Activated gamma-delta T cell treated with Interleukin-2 at 50 U/mL for 16 hours (primary cell): ENCODE results near the gene TTLL6.
A peak's percentile ranks its signal among the peaks of the same experiment; 100 is the strongest.
"Not testable (repeated sequence)": the region's sequence is repeated elsewhere in the genome, so short reads cannot be mapped to it uniquely, and the experiment has no call there.

Source experiments
- DNase-seq: peaks from one replicate; pipeline ENCODE4 v3.0.0-alpha.2; 2020

The TTLL6 gene

DNA sequence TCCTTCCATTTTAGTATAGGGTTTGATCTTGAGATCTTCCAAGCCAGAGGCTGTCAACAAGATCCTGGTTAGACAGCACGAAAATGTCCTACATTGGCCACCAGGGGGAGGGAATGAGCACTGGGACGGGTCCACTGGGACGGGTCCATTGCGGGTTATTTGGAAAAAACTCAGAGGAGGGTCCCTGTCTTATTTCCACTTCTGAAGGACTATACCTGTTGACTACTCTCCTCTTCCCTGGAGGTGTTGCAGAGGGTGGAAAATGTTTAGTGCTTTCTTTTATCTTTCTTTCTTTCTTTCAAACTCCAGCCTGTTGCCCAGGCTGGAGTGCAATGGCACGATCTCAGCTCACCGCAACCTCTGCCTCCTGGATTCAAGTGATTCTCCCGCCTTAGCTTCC lies 2.5 kb downstream of the TTLL6 start:
- DNase-seq, result peak; percentile 58

DNA sequence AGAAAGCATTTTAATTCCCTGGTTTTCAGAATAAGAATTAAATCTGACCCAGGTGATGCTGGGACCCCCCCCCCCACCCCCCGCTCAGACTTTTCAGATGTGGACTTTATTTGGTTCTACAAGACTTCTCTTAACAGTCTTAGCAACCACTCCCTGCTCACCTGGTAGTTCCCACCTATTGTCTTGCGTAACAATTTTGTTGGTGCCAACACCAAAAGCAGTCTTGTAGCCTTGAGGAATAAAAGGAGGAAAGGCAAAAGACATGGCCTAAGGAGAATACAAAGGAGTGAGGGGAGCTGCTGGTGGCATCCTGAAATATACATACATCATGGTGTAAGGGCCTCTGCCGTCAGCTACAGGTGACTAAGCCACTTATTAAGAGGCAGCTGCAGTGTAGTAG lies 5.0 kb downstream of the TTLL6 start:
- no peak for DNase-seq

DNA sequence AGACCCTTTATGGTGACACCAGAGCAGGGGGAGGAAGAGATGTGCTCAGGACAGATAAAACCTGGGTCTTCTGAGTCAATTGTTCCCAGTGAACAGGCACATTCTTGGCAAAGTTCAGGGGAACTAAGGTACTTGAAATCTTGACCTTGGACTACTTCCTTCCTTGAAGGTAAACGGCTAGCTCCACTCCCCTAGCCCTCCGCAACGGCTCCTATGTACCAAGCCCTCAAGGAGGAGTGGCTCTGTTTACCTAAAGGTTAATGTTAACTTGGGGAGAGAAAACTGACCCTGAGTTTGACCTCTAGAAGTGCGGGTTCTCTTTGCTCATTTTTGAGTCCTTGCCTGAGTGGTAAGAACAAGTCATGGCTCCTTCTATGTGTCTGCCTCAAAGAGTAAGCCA lies 7.8 kb downstream of the TTLL6 start:
- DNase-seq, result no peak

DNA sequence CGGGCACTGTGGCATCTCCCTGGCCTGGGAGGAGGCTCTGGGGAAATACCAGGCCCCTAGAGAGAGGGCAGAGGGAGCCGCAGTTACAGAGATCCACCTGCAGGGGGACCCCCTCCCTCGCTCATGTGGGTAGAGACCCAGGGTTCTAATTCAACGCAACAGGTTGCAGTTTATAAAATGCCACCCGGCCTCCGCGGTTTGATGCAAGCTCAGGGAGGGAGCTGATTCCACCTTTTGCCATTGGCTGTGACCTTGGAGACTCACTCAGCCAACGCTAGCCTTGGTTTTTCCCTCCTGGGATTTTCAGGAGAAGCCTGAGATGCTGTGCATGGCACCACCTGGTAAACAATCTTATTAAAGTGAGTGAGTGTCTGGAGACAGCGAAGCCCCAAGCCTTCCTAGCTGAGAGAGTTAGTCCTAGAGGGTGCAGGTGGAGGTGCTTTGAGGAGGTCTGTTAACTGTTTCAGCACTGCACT lies 12.1 kb downstream of the TTLL6 start:
- peak; percentile 65 for DNase-seq

DNA sequence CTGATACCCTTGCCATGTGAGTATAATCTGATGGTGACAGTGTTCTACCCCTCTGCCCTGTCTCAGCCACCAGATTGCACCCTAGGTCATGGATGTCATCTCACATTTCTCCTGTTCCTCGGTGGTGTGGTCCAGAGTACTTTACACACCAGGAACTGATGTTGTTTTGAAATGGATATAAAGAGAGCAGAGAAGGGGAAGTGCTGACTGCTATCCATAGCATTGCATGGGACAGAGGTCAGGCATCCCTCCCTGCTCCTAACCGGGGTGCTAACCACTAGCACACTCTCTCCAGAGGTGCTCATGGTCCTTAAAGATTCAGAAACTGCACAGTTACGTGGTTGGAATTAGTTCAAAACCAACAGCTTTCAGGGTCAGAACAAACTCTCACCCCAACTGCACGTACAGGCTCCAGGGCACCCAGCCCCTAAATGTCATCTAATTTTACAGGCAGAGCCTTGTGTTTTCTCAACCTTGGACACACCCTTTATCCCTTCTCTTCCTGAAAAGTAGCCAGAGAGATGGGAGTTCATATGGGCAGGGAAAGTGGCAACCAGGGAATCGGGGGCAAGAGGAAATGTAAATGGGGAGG lies 16.3 kb downstream of the TTLL6 start:
- no peak for DNase-seq

DNA sequence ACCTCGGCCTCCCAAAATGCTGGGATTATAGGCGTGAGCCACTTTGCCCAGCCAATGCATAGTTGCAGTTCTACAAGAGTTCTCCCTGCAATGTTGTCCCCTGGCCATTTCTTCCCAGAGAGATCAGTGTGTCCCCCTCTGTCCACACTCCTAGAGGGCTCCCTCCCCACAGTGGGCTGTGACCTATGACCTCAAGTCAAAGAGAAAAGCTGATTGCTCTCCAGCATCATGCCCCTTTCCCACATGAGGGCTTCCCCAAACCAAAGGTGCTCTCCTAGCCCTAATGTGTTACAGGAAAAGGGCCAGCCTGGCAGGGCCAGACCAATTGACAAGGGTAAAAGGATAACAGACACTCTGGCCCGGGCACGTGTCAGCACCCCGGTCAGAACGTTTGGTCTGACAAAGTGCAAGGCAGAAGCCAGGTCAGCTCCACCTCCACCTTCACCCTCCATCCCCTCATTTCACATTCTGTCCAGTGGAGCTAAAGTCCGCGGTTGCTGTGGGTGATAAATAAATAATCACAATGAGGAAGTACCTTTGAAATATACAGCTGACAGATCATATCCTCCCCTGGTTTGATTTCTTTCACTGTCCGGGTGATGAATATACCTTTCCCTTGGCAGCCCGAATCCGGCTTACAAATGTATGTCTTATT lies 17.8 kb downstream of the TTLL6 start:
- DNase-seq, result no peak

DNA sequence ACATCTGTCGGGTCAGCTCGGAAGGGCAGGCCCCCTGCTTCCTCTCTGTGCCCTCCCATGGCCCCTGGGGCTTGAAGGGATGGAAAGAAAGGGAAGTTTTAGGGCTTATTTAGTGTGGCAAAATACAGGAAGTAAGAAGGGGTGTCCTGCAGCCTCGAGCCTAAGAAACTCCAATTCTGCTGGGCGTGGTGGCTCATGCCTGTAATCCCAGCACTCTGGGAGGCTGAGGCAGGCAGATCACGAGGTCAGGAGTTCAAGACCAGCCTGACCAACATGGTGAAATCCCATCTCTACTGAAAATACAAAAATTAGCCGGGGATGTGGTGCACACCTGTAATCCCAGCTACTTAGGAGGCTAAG lies 20.9 kb downstream of the TTLL6 start:
- not testable (repeated sequence) for DNase-seq

DNA sequence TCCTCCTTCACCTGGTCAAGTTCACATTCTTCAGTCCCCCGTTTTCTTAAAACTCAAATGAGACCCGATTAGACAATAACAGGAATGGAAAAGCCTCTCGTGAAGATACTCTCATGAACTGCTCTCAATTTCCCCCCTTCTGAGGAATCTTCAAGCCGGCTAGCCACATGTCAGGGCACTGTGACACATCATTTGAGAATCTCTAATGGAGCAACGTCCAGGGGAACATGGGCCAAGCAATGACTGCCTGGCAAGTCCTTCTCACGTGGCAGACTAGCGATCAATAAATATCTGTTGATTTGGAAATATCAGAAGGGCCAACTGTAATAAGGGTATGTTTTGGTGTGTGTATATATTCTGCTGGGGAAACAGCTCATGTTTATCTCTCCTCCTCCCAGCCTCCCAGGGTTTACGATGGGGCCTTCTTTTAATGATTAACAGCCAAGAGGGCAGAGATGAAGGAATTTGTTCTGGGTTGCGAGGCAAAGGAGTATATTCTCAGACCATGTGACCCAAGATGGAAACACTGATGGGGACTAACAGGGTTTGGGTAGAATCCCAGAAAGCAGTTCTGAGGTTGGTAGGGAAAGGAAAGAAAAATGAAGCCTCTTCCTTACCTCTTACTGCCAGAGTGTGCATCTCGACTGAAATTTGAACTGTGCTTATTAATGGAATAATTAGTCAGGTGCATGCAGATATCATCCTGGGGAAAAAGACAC lies 21.4 kb downstream of the TTLL6 start:
- no peak for DNase-seq

DNA sequence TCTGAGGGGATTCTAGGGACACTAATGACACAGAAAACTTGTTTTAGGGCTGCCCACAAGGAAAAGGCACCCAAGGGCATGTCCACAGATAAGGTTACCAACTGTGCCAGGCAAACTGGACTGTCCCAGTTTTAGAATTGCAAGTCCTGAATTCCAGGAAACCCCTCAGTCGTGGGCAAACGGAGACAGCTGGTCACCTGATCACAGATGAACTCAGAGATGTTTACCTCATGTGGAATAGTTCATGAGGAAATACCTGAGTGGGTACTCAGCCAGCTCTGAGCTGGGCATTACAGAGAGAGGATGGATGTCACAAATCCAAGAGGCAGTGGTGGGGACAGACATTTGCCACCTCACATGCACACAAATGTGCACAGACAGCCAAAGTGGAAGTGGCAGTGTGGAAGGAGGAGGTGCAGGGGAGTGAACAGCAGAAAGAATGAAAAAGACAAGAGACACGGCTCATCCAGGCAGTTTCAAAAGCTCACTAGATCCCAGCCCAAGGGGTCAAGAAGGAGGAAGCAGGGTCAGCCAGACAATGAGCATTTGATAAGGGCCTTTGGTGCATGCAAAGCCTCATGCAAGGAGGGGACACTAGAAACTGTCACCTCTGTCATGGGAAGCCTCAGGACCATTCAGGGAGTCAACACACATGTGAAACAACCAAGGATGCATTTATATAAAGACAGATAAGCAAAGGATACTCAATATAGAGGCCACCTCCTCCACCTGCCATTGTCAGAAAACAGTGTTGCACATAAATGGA lies 24.8 kb downstream of the TTLL6 start:
- DNase-seq, result no peak

DNA sequence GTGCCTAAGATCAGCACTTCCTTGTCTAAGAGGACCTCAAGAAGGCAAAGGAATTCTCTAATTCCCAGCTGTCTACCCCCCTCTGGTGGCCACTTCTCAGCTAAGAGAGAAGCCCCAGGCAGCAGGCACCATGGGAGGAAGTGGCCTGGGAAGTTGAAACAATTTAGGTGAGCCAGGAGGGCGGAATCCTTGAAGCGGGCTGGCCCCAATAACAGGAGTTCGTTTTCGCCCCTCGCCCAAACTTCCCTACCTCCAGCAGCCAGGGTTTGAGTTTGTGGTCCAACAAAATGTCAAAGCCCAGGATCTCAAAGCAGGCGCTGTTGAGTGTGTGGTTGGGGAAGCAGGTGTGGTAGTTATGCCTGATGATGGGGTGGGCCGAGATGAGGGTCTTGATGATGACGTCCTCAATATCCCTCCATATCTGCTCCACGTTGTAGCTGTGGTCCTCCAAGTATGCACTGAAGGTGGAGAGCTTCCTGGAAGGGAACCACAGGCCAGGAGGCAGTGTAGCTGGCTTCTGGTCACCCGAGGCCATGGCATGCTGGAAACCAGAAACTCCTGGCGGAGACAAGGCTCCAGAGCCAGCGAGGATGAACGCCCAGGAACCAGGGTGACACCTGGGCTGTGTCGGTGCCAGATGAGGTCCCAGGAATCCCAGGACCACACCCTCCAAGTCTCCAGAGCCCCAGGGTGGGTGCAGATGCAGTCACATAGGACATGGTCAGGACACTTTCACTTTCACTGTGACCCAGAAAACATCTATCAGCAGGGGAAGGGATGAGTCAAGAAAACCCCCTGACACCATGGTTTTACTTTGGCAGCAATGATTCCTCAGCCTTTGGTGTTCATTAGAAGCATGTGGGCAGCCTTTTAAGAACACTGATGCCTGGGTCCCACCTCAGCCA lies 25.6 kb downstream of the TTLL6 start:
- peak; percentile 11 for DNase-seq

DNA sequence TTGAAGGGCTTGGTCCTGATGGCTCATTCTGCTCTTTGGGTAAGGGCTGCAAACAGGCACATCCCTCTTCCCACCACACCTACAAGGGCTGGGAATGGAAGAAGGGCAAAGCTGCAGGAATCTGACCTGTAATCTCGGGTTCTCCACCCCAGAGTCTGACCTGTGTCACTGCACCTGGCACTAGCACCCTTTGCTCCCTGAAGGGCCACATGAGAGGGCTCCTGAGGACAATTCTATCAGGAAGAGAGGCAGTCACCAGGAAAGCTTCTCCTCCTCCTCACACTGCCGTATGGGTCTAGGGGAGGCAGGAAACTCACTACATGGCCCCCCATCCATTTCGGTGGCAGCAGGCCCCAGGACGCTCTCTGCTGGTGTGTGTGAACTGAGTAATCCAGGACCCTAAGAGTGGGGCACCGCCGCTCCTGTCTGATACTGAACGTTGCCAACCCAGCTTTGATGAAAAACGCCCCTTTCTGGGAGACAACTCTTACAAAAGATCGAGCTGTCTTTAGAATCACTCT lies 26.4 kb downstream of the TTLL6 start:
- no peak for DNase-seq

DNA sequence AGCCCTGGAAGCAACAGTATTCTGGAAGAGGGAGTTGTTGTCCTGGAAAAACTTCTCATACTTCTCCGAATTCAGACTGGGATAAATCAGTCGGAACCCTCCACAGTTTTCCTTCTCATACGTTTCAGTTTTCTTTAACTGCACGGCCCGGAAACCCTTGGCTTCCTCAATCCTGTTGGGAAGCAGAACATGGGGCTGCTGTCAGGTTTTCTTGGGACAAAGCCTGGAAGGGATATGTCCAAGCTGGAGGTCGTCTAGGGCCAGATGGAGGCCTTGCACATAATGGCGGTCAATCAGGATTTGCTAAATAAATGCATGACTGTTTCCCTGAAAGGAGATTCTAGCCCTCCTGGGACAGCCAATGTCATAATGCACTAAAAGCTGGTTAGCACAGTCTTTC lies 29.2 kb downstream of the TTLL6 start:
- DNase-seq, result no peak

DNA sequence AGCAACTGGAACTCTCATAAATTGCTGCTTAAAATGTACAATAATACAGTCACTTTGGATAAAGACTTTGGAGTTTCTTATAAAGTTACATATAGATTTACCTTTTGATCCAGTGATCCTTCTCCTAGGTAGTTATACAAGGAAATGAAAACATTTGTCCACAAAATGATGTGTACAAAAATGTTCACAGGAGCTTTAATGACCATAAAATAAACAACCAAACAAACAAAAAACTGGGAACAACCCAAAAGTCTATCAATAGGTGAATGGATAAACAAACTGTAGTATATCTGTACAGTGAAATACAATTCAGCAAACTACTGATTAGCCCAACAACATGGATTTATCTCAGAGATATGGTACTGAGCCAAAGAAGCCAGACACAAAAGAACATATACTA lies 37.6 kb downstream of the TTLL6 start:
- DNase-seq, result no peak

DNA sequence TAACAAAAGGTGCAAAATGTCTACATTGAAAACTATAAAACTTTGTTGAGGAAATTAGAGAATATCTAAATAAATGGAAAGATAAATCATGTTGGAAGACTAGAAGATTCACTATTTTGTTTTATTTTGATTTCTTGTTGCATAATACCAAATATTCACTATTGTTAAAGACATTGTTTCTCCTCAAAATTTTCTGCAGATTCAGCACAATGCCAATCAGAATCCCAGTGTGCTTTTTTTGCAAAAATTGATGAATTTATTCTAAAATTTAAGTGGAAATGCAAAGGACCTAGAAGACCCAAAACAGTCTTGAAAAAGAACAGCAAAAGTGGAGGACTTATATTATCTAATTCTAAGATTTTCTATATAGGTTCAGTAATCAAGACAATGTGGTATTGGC lies 40.4 kb downstream of the TTLL6 start:
- DNase-seq, result no peak

DNA sequence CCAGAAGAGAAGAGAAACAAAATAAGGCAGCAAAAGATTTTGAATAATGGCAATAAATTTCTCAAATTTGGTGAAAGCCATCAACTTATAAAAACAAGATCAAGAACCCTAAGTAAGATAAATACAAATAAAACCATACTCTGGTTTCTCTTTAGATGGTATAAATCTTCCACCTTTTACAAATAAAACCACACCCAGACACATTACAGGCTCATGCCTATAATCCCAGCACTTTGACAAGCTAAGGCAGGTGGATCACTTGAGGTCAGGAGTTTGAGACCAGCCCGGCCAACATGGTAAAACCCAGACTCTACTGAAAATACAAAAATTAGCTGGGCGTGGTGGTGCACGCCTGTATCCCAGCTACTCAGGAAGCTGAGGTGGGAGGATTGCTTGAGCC lies 43.8 kb downstream of the TTLL6 start:
- DNase-seq, result no peak

DNA sequence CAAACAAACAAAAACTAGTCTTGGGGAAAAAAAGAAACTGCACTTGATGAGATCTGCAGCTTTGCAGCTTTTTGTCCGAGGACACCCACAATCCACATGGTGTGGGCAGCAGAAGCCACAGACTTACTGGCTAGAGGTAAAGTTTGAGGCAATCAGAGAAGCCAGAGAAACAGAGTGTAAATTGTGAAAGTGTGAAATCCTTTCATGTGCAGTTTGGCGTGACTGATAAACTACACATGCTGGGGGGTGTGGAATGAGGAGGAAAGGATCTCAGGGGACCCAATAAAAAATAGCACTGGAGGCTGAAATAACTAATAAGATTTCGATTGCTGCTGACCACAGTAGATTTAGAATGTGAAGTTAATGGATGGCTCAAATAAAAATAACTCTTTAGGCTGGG lies 46.1 kb downstream of the TTLL6 start:
- DNase-seq, result no peak

DNA sequence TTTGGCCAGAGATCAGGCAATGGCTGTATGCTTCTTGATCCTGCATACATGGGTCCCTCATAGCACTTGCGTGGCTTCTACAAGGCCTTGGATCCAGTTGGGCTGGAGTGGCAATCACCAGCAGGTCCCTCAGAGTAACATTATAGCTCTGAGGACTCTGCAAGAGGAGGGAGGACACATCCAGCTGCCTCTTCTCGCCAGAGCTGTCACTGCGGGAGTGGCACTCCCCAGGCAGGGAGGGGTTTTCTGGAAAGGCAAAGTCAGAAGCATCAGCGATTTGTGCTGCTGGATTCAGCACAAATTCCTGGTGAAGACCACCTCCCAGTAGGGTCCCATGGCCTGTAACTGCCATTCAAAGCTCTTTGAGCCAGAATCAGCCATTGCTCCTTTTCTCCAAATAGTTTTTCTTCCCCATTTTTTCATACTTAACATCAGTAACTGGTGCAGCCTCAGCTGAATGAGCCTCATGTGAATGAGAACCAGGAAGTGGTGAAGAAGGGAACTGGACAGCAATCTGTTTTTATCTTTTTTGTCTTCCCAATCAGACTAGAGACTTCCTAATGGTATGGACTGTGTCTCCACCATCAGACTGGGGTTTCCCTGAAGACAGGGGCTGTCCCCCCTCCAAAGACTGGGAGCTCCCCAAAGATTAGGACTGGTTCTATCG lies 47.9 kb downstream of the TTLL6 start:
- no peak for DNase-seq

DNA sequence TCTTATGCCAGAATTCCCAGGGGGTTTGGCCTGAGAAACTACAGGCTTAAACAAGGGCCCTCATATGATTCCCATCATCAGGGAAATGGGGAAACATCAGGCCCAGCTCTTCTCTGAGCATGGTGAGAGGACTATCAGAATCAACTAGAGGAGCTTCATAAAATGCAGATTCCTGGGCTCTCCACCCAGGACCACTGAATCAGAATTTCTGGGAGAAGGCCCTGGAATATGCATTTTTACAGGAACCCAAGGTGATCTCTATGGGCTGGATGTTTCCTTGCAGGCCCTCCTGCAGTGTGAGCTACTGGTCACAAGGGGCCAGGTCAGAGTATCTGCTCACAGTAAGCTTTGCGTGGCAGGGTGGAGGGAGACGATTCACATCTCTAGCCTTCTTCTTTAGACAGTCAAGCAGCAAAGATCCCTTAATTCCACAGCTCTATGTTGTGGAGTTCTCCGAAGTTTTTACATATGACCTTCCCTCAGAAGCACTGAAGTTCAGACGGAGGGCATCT lies 49.7 kb downstream of the TTLL6 start:
- no peak for DNase-seq

DNA sequence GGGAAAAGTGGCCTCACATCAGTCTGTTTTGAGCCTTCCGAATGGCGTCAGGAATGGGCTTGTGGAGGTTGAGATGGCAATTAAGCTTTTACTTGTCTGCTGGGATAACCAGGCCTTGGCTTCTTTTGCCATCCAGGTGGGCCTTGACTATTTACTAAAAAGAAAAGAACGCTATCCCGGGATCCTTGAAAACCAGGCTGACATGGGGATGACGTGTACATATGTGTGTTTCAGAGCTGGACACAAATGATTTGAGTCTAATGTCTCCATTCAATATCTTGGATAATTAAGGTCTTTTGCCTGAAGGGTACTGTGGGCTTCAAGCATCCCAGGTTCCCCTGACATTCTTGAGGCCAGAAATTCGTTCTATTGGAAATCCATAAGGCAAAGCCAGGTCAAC lies 55.9 kb downstream of the TTLL6 start:
- no peak for DNase-seq

DNA sequence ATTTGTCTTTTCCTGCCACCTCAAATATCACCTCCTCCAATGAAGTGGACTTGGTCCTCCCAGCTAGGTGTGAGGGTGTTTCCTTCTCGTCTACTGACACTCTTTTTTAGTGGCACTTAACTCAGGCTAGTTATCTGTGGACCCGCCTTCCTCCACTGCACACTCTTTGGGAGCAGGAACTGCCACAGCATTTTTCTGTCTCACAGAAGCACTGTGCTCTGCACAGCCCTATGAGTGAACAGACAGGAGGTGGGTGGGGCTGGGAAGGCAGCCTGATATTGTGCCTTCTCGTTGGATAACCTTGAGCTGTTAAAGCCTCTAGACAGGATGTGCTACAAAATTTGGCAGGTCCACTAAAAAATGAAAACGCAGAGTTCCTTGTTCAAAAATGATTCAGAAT lies 56.6 kb downstream of the TTLL6 start:
- no peak for DNase-seq

DNA sequence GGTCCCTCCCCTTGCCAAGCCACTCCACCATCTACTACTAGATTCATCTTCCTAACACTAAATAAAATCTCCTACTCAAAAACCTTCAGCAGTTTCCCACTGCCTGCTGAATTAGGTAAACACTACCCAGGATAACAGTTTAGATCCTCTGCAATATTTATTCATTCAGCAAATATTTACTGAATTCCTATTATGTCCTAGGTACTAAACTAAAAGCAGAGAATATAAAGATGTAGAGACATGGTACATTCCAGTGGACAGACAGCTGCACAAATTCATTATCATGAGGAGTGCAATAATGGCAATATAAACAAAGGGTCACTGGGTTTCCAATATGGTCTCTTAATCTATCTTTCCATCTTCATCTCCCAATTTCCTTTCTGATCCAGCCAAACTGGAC lies 57.7 kb downstream of the TTLL6 start:
- no peak for DNase-seq

DNA sequence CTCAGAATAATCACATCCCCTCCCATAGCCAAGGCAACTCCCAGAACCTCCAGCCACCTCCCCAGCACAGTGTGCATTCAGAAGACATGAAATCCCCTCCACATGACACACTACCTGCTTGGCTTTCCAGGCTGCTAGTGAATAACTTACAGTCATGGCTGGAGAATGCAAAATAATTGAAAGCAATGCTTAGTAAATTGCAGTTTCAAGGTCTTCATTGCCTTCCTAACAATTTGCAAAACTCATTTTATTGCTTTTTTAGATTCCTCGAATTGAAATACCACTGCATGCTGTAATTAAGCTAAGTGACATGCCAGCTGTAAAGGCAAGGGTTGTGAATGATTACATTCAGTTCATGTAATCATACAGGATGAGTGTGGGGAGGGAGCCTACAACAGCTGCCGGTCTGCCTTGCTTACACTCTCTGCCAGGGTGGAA lies 59.5 kb downstream of the TTLL6 start:
- DNase-seq, result no peak
